ENCODE data around the gene POM121L2.

The POM121L2 gene

GRCh38 chr6:27295301-27296079 lies 16.6 kb downstream of the POM121L2 start:
- peak; percentile 85 for DNase-seq (ENCODE audit: extremely low read depth, low read depth)
- peak overlapping the region; percentile 58 for H3K4me3 ChIP-seq (replicated peaks; ENCODE audit: low read depth, low read length)
- TF ChIP-seq CTCF (IDR thresholded peaks at IDR 0.05; ENCODE audit: low read depth, low read length, missing control alignments) = no peak

GRCh38 chr6:27294409-27294808 lies 17.7 kb downstream of the POM121L2 start:
- DNase-seq (ENCODE audit: extremely low read depth, low read depth) = no peak
- H3K4me3 ChIP-seq (replicated peaks; ENCODE audit: low read depth, low read length) = peak overlapping the region; percentile 10; the same call in 1 of the 2 replicates
- TF ChIP-seq CTCF (IDR thresholded peaks at IDR 0.05; ENCODE audit: low read depth, low read length, missing control alignments) = no peak

GRCh38 chr6:27293436-27294098 lies 18.5 kb downstream of the POM121L2 start:
- peak; percentile 56 for DNase-seq (ENCODE audit: extremely low read depth, low read depth)
- H3K4me3 ChIP-seq (replicated peaks; ENCODE audit: low read depth, low read length) = peak overlapping the region; percentile 16
- TF ChIP-seq CTCF (IDR thresholded peaks at IDR 0.05; ENCODE audit: low read depth, low read length, missing control alignments) = no peak

GRCh38 chr6:27290850-27291208 lies 21.2 kb downstream of the POM121L2 start:
- TF ChIP-seq CTCF (IDR thresholded peaks at IDR 0.05; ENCODE audit: low read depth, low read length, missing control alignments) = no peak
- no peak for DNase-seq (ENCODE audit: extremely low read depth, low read depth)
- H3K4me3 ChIP-seq (replicated peaks; ENCODE audit: low read depth, low read length) = peak overlapping the region; percentile 27

GRCh38 chr6:27290065-27290849 lies 21.8 kb downstream of the POM121L2 start:
- peak overlapping the region; percentile 27 for H3K4me3 ChIP-seq (replicated peaks; ENCODE audit: low read depth, low read length)

More at GRCh38 chr6:27290065-27290849, 21.8 kb downstream of the POM121L2 start:
- peak; percentile 73 for DNase-seq (ENCODE audit: extremely low read depth, low read depth)
- TF ChIP-seq CTCF (IDR thresholded peaks at IDR 0.05; ENCODE audit: low read depth, low read length, missing control alignments) = no peak

Data from HFF-Myc (cell line).